C1 segment of cervical spinal cord (tissue), 14 donors: ENCODE results near the gene SLC39A13.

Experiments
- DNase-seq, 14 donors: peaks; one replicate each; lab custom pipeline; 2025; lab: John Stamatoyannopoulos, UW

SLC39A13 gene

GRCh38 chr11:47453365-47453764, 45.0 kb downstream of the SLC39A13 start:
- no peak for DNase-seq

- DNase-seq: peak in 8 of 14 donors; percentile 9 to 77 (median 15)
These were observed 45.9 kb downstream of the SLC39A13 start for GRCh38 chr11:47454258-47454671.

- no peak for DNase-seq
These were observed 52.3 kb downstream of the SLC39A13 start for GRCh38 chr11:47460571-47461235.

- DNase-seq: peak in 1 of 14 donors; percentile 56
These were observed 53.5 kb downstream of the SLC39A13 start for GRCh38 chr11:47461876-47462275.

- no peak for DNase-seq
These were observed 56.1 kb downstream of the SLC39A13 start for GRCh38 chr11:47464483-47464882.
